Heart left ventricle (tissue), 13 donors: ENCODE data around the gene IPP.

Experiments used
- CTCF ChIP-seq, 12 donors: fragments of 200-600 bp; sonication (generic) in 4 of 12; IDR thresholded peaks; one replicate each; pipeline versions ENCODE4 v1.5.0 to v1.8.0; 2018 to 2022; ENCODE audit warnings: antibody characterized with exemption in 12 of 12, mild to moderate bottlenecking in 5 of 12
- POLR2A ChIP-seq, 2 donors: fragments of 450-650 bp; IDR thresholded peaks; one replicate each; pipeline ENCODE4 v1.6.1; 2017; ENCODE audit warnings: antibody characterized with exemption in 2 of 2, mild to moderate bottlenecking in 2 of 2, moderate library complexity in 2 of 2
- donor health status: ischemic (EF 13 %, LVEDD 7.1; RV severe dilation, severe dysfunction).
- donor health status: DM: no; HTN: yes; CAD: no.
- donor health status: DM: no; HTN: no; CAD: no.
- donor health status: ischemic (EF 25% LVEDD 6.9; RV normal size, moderate dysfunction).
- donor health status: ischemic (EF 25% LVEDD 5.7; RV mildly dilated, moderate dysfunction).
- donor health status: ischemic (EF 35%, LVEDD 5.7; RV mildly dilated, moderate dysfunction).
- donor health status: nonischemic (EF 11% LVEDD 7.7; RV severe dilation, severe dysfunction).
- donor health status: DM: yes; HTN: yes; CAD: no.
- donor health status: PGD.
- donor health status: ischemic (EF 29% LVEDD 5.4; RV normal size, mild dysfunction).
- donor health status: nonischemic (EF 23%, LVEDD 6.1; RV moderate dilation, normal function).

GRCh38 chr1:45704637-45705036, 45.8 kb downstream of the IPP start:
- no peak for TF ChIP-seq CTCF (IDR thresholded peaks at IDR 0.05)
- no peak for TF ChIP-seq POLR2A (IDR thresholded peaks at IDR 0.05)
